ENCODE measurements around the gene BATF. TPM values are rescaled to one million over a fixed set of nuclear protein-coding genes. Genes with fewer than 3 reads are reported as not detected.

Gene BATF
- total and polyA plus RNA-seq, 2 of the 8 experiments (the other 6 are each of a cell fraction or from before 2014, with no cell fraction given), result not detected

DNA sequence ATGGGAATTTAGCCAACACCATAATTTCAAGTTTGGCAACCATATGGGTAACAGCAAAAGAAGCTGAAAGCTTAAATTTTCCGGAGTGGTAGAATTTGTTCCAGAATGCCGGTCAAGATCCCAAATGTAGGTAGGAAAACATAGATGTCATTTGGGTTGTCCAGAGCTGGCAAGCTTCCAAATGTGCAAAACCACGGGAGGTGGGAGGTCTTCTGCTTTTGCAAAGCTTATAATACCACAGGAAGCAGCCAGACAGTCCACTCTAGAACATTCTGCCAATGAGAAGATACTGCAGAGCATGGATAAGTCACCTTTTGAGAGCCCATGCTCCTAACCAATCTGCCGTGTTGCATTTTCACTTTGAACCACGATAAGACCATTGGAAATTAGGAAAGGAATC is 26.4 kb upstream of the BATF start:
- 98% methylated on average over 5 of the region's 5 CpGs; no CpG with 5 or more reads in 1 of the 2 experiments for WGBS, 2 experiments (ENCODE audit: extremely low coverage in 1 of 2, insufficient coverage in 1 of 2, insufficient read length in 1 of 2, insufficient replicate concordance in 2 of 2, low coverage in 1 of 2, low lambda C conversion rate in 2 of 2, missing lambda C conversion rate in 1 of 2)
- Histone ChIP-seq H2BK20ac (ENCODE audit: low read length) (no peak overlapping the region), H3K4me2 (ENCODE audit: insufficient read depth in 1 of 2, low read depth in 2 of 2, low read length in 2 of 2) (no peak overlapping the region), H2BK12ac (ENCODE audit: low read depth, low read length) (no peak overlapping the region), H3K36me3 (ENCODE audit: control insufficient read depth in 2 of 4, insufficient read depth in 4 of 4, low read length in 3 of 4) (no peaks in the 10 kb centered on the region), H4K8ac (ENCODE audit: extremely low read depth, insufficient read depth, low read length) (no peak overlapping the region), H3K23me2 (ENCODE audit: low read depth, low read length) (no peaks in the 10 kb centered on the region), H2AK5ac (ENCODE audit: low read depth, low read length) (no peak overlapping the region), H3K79me1 (ENCODE audit: low read depth, low read length) (no peaks in the 10 kb centered on the region), H2BK5ac (ENCODE audit: low read depth, low read length) (no peak overlapping the region), H3K4ac (replicated peaks; ENCODE audit: insufficient read length, low read depth, low read length) (no peak overlapping the region), H4K5ac (ENCODE audit: insufficient read length, low read depth, low read length) (no peak overlapping the region), H2BK120ac (replicated peaks; ENCODE audit: low read depth, low read length) (no peak overlapping the region), H3K18ac (ENCODE audit: extremely low read depth, low read length) (no peak overlapping the region), H4K20me1 (replicated peaks in 1 of 2; ENCODE audit: control insufficient read depth in 1 of 2, insufficient read depth in 2 of 2, low read length in 2 of 2) (no peaks in the 10 kb centered on the region), H3K23ac (ENCODE audit: insufficient read length) (no peak overlapping the region), H3K56ac (replicated peaks; ENCODE audit: insufficient read length, low read depth, low read length) (no peak overlapping the region), H3K14ac (ENCODE audit: insufficient read length) (no peak overlapping the region), H3K27ac (ENCODE audit: low read depth, low read length) (no peak overlapping the region), H4K91ac (replicated peaks; ENCODE audit: insufficient read length, low read length) (no peak overlapping the region), H3K79me2 (ENCODE audit: control insufficient read depth in 1 of 2, insufficient read depth in 2 of 2, low read length in 2 of 2) (no peaks in the 10 kb centered on the region), H3K4me3 (ENCODE audit: extremely low read depth in 1 of 4, insufficient read depth in 2 of 4, low read depth in 3 of 4, low read length in 4 of 4) (no peak overlapping the region), H3K4me1 (replicated peaks in 1 of 4; ENCODE audit: control insufficient read depth in 3 of 4, insufficient read depth in 4 of 4, low read length in 3 of 4) (no peaks in the 10 kb centered on the region), H3K9ac (replicated peaks in 1 of 4; ENCODE audit: extremely low read depth in 1 of 4, low read depth in 3 of 4, low read length in 3 of 4) (no peak overlapping the region), H2BK15ac (ENCODE audit: low read length) (no peak overlapping the region), H3K9me3 (ENCODE audit: insufficient read depth in 2 of 2, low read depth in 1 of 2, low read length in 1 of 2) (no peaks in the 10 kb centered on the region), H2AFZ (ENCODE audit: low read length) (no peak overlapping the region), H3K27me3 (replicated peaks in 1 of 4; ENCODE audit: control insufficient read depth in 3 of 4, extremely low read depth in 1 of 4, insufficient read depth in 3 of 4, low read length in 3 of 4) (no peaks in the 10 kb centered on the region; a peak in 1 of 7 replicates)
- ChIA-PET POLR2A (ENCODE audit: partially characterized antibody) (no interaction called here), CTCF (ENCODE audit: partially characterized antibody) (interaction anchor here (0.7 to 2.1 kb wide), 10 partner anchors 12 to 191 kb away, joined by 3 to 8 read pairs (median 4); no protein-coding TSS in a partner anchor)
- FAIRE-seq (no peak), DNase-seq (ENCODE audit: low read depth in 1 of 2, low spot score in 2 of 2) (no peak)
- TF ChIP-seq SIN3A (conservative IDR thresholded peaks at IDR 0.05 in 1 of 2, IDR thresholded peaks at IDR 0.05 in 1 of 2; ENCODE audit: low read depth in 1 of 2, low read length in 2 of 2), result no peak
- no peak for TF ChIP-seq GTF2F1 (IDR thresholded peaks at IDR 0.05; ENCODE audit: borderline replicate concordance, low read depth, low read length)
- no peak for TF ChIP-seq CHD2 (IDR thresholded peaks at IDR 0.05; ENCODE audit: low read length)
- TF ChIP-seq BRCA1 (IDR thresholded peaks at IDR 0.05; ENCODE audit: low read depth, low read length), result no peak
- TF ChIP-seq SIRT6 (IDR thresholded peaks at IDR 0.05; ENCODE audit: low read length), result no peak
- no peak for TF ChIP-seq ZNF274 (IDR thresholded peaks at IDR 0.05; ENCODE audit: borderline replicate concordance, extremely low read depth, low read length)
- TF ChIP-seq, protein P1, sequence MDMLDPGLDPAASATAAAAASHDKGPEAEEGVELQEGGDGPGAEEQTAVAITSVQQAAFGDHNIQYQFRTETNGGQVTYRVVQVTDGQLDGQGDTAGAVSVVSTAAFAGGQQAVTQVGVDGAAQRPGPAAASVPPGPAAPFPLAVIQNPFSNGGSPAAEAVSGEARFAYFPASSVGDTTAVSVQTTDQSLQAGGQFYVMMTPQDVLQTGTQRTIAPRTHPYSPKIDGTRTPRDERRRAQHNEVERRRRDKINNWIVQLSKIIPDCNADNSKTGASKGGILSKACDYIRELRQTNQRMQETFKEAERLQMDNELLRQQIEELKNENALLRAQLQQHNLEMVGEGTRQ (IDR thresholded peaks at IDR 0.05; ENCODE audit: low read length), result no peak

All from H1 (cell line).